HepG2 (cell line): ENCODE measurements around the gene RAP2A. TPM values are rescaled to one million over a fixed set of nuclear protein-coding genes. Genes with fewer than 3 reads are reported as not detected.
A peak's percentile ranks its signal among the peaks of the same experiment; 100 is the strongest.

Experiments used
- ATAC-seq: fragments of 200-7000 bp; cut with Tn5 transposase; 3 replicates; pipeline ENCODE4 v1.9.1; 2020; ENCODE audit warnings: mild to moderate bottlenecking, moderate library complexity
- BruUV-seq: library from RNA; stranded (reverse); fragments of 400-500 nt; replicated peaks from 2 replicates; lab custom pipeline; 2021; lab: Mats Ljungman, UMichigan
- CTCF ChIA-PET: fragments of 300-600 bp; formaldehyde crosslinking; extraction: SDS; loops from one replicate; lab custom pipeline; 2021; ENCODE audit warnings: low total read pairs, inconsistent platforms, low intra/inter-chr PET ratio; lab: Yijun Ruan, JAX
- POLR2A ChIA-PET: fragments of 350-600 bp; sonication (Branson Sonifier 250); formaldehyde crosslinking; loops from one replicate; lab custom pipeline; 2020; ENCODE audit warnings: antibody characterized with exemption, inconsistent platforms; lab: Yijun Ruan, JAX
- DNase-seq: peaks from one replicate; pipeline ENCODE4 v3.0.0-alpha.2; 2015; ENCODE audit warnings: low spot score
- FAIRE-seq: peaks from 3 replicates; lab custom pipeline; 2011; peaks lifted over from hg19 to GRCh38; lab: Jason Lieb, UNC
- H2AFZ ChIP-seq: one replicate; pipeline ENCODE4 v1.6.1; 2011; ENCODE audit warnings: low read length, inconsistent platforms
- H3K27ac ChIP-seq: fragments of 300-600 bp; 3 replicates; pipeline ENCODE4 v1.8.0; 2011; ENCODE audit warnings: mixed run types, mild to moderate bottlenecking, mixed read lengths, low read length, inconsistent platforms; ENCODE audit not compliant: insufficient read depth; ENCODE audit errors: extremely low read length
- H3K27me3 ChIP-seq, 2 experiments: fragments of 200-600 bp in 1 of 2; 2 replicates in 1 of 2; 3 replicates in 1 of 2; pipeline versions ENCODE4 v1.6.0 to v1.8.0; 2011; ENCODE audit warnings: low read length in 2 of 2, mild to moderate bottlenecking in 2 of 2, moderate library complexity in 2 of 2, inconsistent platforms in 1 of 2; ENCODE audit not compliant: insufficient read depth in 2 of 2, control insufficient read depth in 1 of 2
- H3K36me3 ChIP-seq, 2 experiments: fragments of 200-600 bp in 1 of 2; replicated peaks in 1 of 2; 2 replicates in 1 of 2; 3 replicates in 1 of 2; pipeline versions ENCODE4 v1.5.1 to v1.8.0; 2011; ENCODE audit warnings: low read length in 2 of 2, inconsistent platforms in 1 of 2; ENCODE audit not compliant: insufficient read depth in 2 of 2, control insufficient read depth in 1 of 2
- H3K4me1 ChIP-seq: 2 replicates; pipeline ENCODE4 v1.5.1; 2012; ENCODE audit warnings: low read length, inconsistent platforms; ENCODE audit not compliant: insufficient read depth
- H3K4me2 ChIP-seq: 2 replicates; pipeline ENCODE4 v1.6.0; 2011; ENCODE audit warnings: low read depth, low read length, inconsistent platforms
- H3K4me3 ChIP-seq, 3 experiments: fragments of 200-600 bp in 1 of 3; sonication (generic), shearing (Covaris generic) in 1 of 3; replicated peaks in 1 of 3; 2 replicates each; pipeline ENCODE4 v1.5.1; 2011 to 2016; ENCODE audit warnings: low read length in 3 of 3, inconsistent platforms in 2 of 3, low read depth in 2 of 3, mild to moderate bottlenecking in 2 of 3, control low read depth in 1 of 3, mixed read lengths in 1 of 3; ENCODE audit not compliant: insufficient read depth in 1 of 3
- H3K79me2 ChIP-seq: one replicate; pipeline ENCODE4 v1.6.1; 2011; ENCODE audit warnings: low read length, inconsistent platforms; ENCODE audit not compliant: insufficient read depth
- H3K9ac ChIP-seq: 2 replicates; pipeline ENCODE4 v1.6.0; 2011; ENCODE audit warnings: mild to moderate bottlenecking, low read depth, low read length, inconsistent platforms; ENCODE audit not compliant: insufficient read depth
- H3K9me3 ChIP-seq: 2 replicates; pipeline ENCODE4 v1.5.1; 2012; ENCODE audit warnings: mild to moderate bottlenecking, low read length
- H4K20me1 ChIP-seq: 2 replicates; pipeline ENCODE4 v1.6.0; 2011; ENCODE audit warnings: inconsistent platforms, mild to moderate bottlenecking, low read length, moderate library complexity; ENCODE audit not compliant: insufficient read depth
- GLMP ChIP-seq: sonication (generic); formaldehyde crosslinking; IDR thresholded peaks from 2 replicates; pipeline ENCODE4 v1.9.0; 2021; ENCODE audit warnings: missing genetic modification reagents, mild to moderate bottlenecking, borderline replicate concordance
- HNRNPH1 ChIP-seq: fragments of 200-400 bp; formaldehyde crosslinking; optimal IDR thresholded peaks from 2 replicates; pipeline ENCODE3; 2017; ENCODE audit warnings: mild to moderate bottlenecking, low read depth, low read length
- KDM3A ChIP-seq: IDR thresholded peaks from 2 replicates; pipeline ENCODE4 v1.6.1; 2018; ENCODE audit warnings: low read depth, missing compliant biosample characterization
- PRDM10 ChIP-seq: sonication (generic); formaldehyde crosslinking; IDR thresholded peaks from 2 replicates; pipeline ENCODE4 v1.4.0; 2020; ENCODE audit warnings: low read depth, missing genetic modification reagents
- PRDM15 ChIP-seq: sonication (generic); formaldehyde crosslinking; IDR thresholded peaks from 2 replicates; pipeline ENCODE4 v1.4.0; 2020; ENCODE audit warnings: missing genetic modification reagents
- RARA ChIP-seq: IDR thresholded peaks from 2 replicates; pipeline ENCODE4 v1.6.1; 2016; ENCODE audit warnings: missing genetic modification reagents, missing compliant biosample characterization
- TFAP4 ChIP-seq: sonication (generic); IDR thresholded peaks from 2 replicates; pipeline ENCODE4 v1.6.1; 2016; ENCODE audit warnings: low read depth, borderline replicate concordance
- TRIM24 ChIP-seq: sonication (generic); formaldehyde crosslinking; IDR thresholded peaks from 2 replicates; pipeline ENCODE4 v1.8.0; 2022; ENCODE audit warnings: mild to moderate bottlenecking, missing genetic modification reagents
- ZNF263 ChIP-seq: sonication (generic); formaldehyde crosslinking; IDR thresholded peaks from 2 replicates; pipeline ENCODE4 v1.4.0; 2020; ENCODE audit warnings: missing genetic modification reagents
- ZNF44 ChIP-seq: sonication (generic); formaldehyde crosslinking; IDR thresholded peaks from 2 replicates; pipeline ENCODE4 v1.5.1; 2020; ENCODE audit warnings: mild to moderate bottlenecking, missing genetic modification reagents
- ZNF580 ChIP-seq: IDR thresholded peaks from 2 replicates; pipeline ENCODE4 v1.6.1; 2016; ENCODE audit warnings: low read depth, borderline replicate concordance
- WGBS: methylation state at CpG from one replicate; pipeline ENCODE4 v1.1.6; 2017; ENCODE audit warnings: low lambda C conversion rate; 5-methylcytosine and 5-hydroxymethylcytosine counted together
- in situ Hi-C: cut with HindIII; loops from 2 replicates; pipeline ENCODE4 v1.10.0; 2017; ENCODE audit warnings: low pct_unique_long_range_greater_than_20kb; ENCODE audit not compliant: extremely low pct_ligation_motif_present
- intact Hi-C: fragments of 100-400 bp; cut with micrococcal nuclease; formaldehyde crosslinking; loops from one replicate; pipeline ENCODE4 v1.10.0; 2022; ENCODE audit not compliant: unreplicated experiment
- polyA plus RNA-seq, 8 experiments: library from polyadenylated mRNA; depleted of rRNA in 3 of 8; stranded (reverse) in 7 of 8; unstranded in 1 of 8; fragments of >200 nt; fragmentation: Illumina TruSeq in 4 of 8; extraction: Trizol in 4 of 8; gene quantifications; 2 replicates each; pipeline versions ENCODE4 v1.2.1 to v1.2.3, GENCODE V29; 2011 to 2016; ENCODE audit warnings: low read depth in 4 of 8, missing spikeins in 1 of 8, mixed read lengths in 1 of 8; ENCODE audit not compliant: insufficient read depth in 1 of 8
- total RNA-seq, 5 experiments: library from RNA; depleted of rRNA; stranded (reverse); fragments of >200 nt; fragmentation: Illumina TruSeq; extraction: Trizol; gene quantifications; 2 replicates each; pipeline ENCODE4 v1.2.3, GENCODE V29; 2016; ENCODE audit warnings: low read depth in 1 of 5

Gene RAP2A
- total and polyA plus RNA-seq, 2 of the 13 experiments (the other 11 are each of a cell fraction or from before 2014, with no cell fraction given) = 9.9 to 23.1 TPM

GRCh38 chr13:97497400-97497799 is 63.4 kb downstream of the RAP2A start (continued):
- TF ChIP-seq ZNF580 (CRISPR knock-in tag) (no peak), ZNF44 (no peak), PRDM10 (CRISPR knock-in tag) (no peak)

- no peak for FAIRE-seq
- H3K27ac ChIP-seq = no peak overlapping the region
Measured at GRCh38 chr13:97498419-97498818, 64.5 kb downstream of the RAP2A start.

More at GRCh38 chr13:97498419-97498818, 64.5 kb downstream of the RAP2A start:
- 14% methylated on average over 1 of the region's 1 CpG for WGBS
- Histone ChIP-seq H3K9ac (no peak overlapping the region), H2AFZ (no peak overlapping the region), H3K36me3 (no peaks in the 10 kb centered on the region), H3K4me1 (peaks cover 43% of the 10 kb centered on the region), H3K4me2 (0 out of 2 replicates have a peak overlapping the region, but pooled peaks have one; percentile 12), H3K9me3 (no peaks in the 10 kb centered on the region), H3K27me3 (no peaks in the 10 kb centered on the region; a peak in 1 of 5 replicates), H3K79me2 (no peaks in the 10 kb centered on the region), H4K20me1 (no peaks in the 10 kb centered on the region), H3K4me3 (no peak overlapping the region)
- intact Hi-C loops = no loop called here
- in situ Hi-C loops = no loop called here
- ATAC-seq = peak; percentile 39; the same call in 1 of the 3 replicates
- no peak for TF ChIP-seq GLMP (CRISPR knock-in tag)
- peak; percentile 49 for TF ChIP-seq ZNF263
- no peak for TF ChIP-seq TFAP4
- no peak for TF ChIP-seq HNRNPH1
- TF ChIP-seq RARA = no peak
- TF ChIP-seq TRIM24 (CRISPR knock-in tag) = no peak
- TF ChIP-seq KDM3A (CRISPR knock-in tag) = no peak
- peak; percentile 82 for TF ChIP-seq PRDM15 (CRISPR knock-in tag)
- ChIA-PET POLR2A (no interaction called here), CTCF (no interaction called here)
- BruUV-seq = no TSS peak
- DNase-seq = no peak
